Duodenal mucosa (tissue), 2 donors: ENCODE results near the gene STAT1.
"Not testable (repeated sequence)": the region's sequence is repeated elsewhere in the genome, so short reads cannot be mapped to it uniquely, and the experiment has no call there.

Experiments
- H3K27ac ChIP-seq: one replicate; pipeline ENCODE4 v1.7.0; 2013; ENCODE audit warnings: low read depth, low read length
- H3K27me3 ChIP-seq, 2 donors: one replicate each; pipeline ENCODE4 v1.7.0; 2013; ENCODE audit warnings: low read length in 2 of 2, control low read depth in 1 of 2; ENCODE audit not compliant: insufficient read depth in 2 of 2, control insufficient read depth in 1 of 2
- H3K36me3 ChIP-seq, 2 donors: one replicate each; pipeline ENCODE4 v1.7.0; 2013; ENCODE audit warnings: low read length in 2 of 2, control low read depth in 1 of 2; ENCODE audit not compliant: insufficient read depth in 2 of 2, control insufficient read depth in 1 of 2
- H3K4me1 ChIP-seq, 2 donors: one replicate each; pipeline ENCODE4 v1.7.0; 2013; ENCODE audit warnings: low read length in 2 of 2, control low read depth in 1 of 2; ENCODE audit not compliant: insufficient read depth in 2 of 2, control insufficient read depth in 1 of 2
- H3K4me3 ChIP-seq, 2 donors: one replicate each; pipeline ENCODE4 v1.7.0; 2013; ENCODE audit warnings: low read length in 2 of 2, low read depth in 1 of 2
- H3K9ac ChIP-seq, 2 donors: one replicate each; pipeline ENCODE4 v1.7.0; 2013; ENCODE audit warnings: low read length in 2 of 2, low read depth in 1 of 2
- H3K9me3 ChIP-seq, 2 donors: one replicate each; pipeline ENCODE4 v1.7.0; 2013; ENCODE audit warnings: low read length in 2 of 2, control low read depth in 1 of 2; ENCODE audit not compliant: control insufficient read depth in 1 of 2

STAT1 gene

GRCh38 chr2:190997526-190998113 is 16.4 kb downstream of the STAT1 start:
- Histone ChIP-seq H3K27ac (no peak overlapping the region), H3K4me3 (no peak overlapping the region)

GRCh38 chr2:190996947-190997346 is 17.0 kb downstream of the STAT1 start:
- H3K4me3 ChIP-seq = no peak overlapping the region
- H3K27me3 ChIP-seq = no peaks in the 10 kb centered on the region
- no peak overlapping the region for H3K27ac ChIP-seq
- H3K9me3 ChIP-seq = no peaks in the 10 kb centered on the region
- H3K4me1 ChIP-seq = no peaks in the 10 kb centered on the region
- no peak overlapping the region for H3K9ac ChIP-seq
- peaks cover 74 to 93% of the 10 kb centered on the region in 2 donors for H3K36me3 ChIP-seq

More at GRCh38 chr2:190997526-190998113, 16.4 kb downstream of the STAT1 start:
- H3K9ac ChIP-seq = no peak overlapping the region
- H3K9me3 ChIP-seq = no peaks in the 10 kb centered on the region
- H3K4me1 ChIP-seq = no peaks in the 10 kb centered on the region
- no peaks in the 10 kb centered on the region for H3K27me3 ChIP-seq
- H3K36me3 ChIP-seq = peaks cover 81 to 93% of the 10 kb centered on the region in 2 donors

- no peaks in the 10 kb centered on the region for H3K9me3 ChIP-seq
- no peaks in the 10 kb centered on the region for H3K27me3 ChIP-seq
- no peak overlapping the region for H3K27ac ChIP-seq
- H3K4me3 ChIP-seq = no peak overlapping the region
- peaks cover 70 to 93% of the 10 kb centered on the region in 2 donors for H3K36me3 ChIP-seq
- no peak overlapping the region for H3K9ac ChIP-seq
- no peaks in the 10 kb centered on the region for H3K4me1 ChIP-seq
These were observed 17.5 kb downstream of the STAT1 start for GRCh38 chr2:190996338-190996946.

GRCh38 chr2:190995315-190995714 is 18.7 kb downstream of the STAT1 start:
- H3K9me3 ChIP-seq = not testable (repeated sequence)

GRCh38 chr2:190994148-190994547 is 19.8 kb downstream of the STAT1 start:
- Histone ChIP-seq H3K4me1 (no peaks in the 10 kb centered on the region), H3K9me3 (no peaks in the 10 kb centered on the region), H3K27ac (no peak overlapping the region), H3K9ac (no peak overlapping the region), H3K36me3 (peaks cover 67 to 93% of the 10 kb centered on the region in 2 donors), H3K4me3 (no peak overlapping the region), H3K27me3 (no peaks in the 10 kb centered on the region)

More at GRCh38 chr2:190995315-190995714, 18.7 kb downstream of the STAT1 start:
- H3K4me3 ChIP-seq, H3K4me1 ChIP-seq, H3K27me3 ChIP-seq, H3K27ac ChIP-seq, H3K9ac ChIP-seq: not testable (repeated sequence)
- H3K36me3 ChIP-seq = peaks cover 70 to 93% of the 10 kb centered on the region in 2 donors

GRCh38 chr2:190993292-190993643 is 20.7 kb downstream of the STAT1 start:
- Histone ChIP-seq H3K4me3 (no peak overlapping the region), H3K9ac (no peak overlapping the region), H3K9me3 (no peaks in the 10 kb centered on the region), H3K36me3 (peaks cover 72 to 97% of the 10 kb centered on the region in 2 donors), H3K27me3 (no peaks in the 10 kb centered on the region), H3K27ac (no peak overlapping the region), H3K4me1 (no peaks in the 10 kb centered on the region)

- Histone ChIP-seq H3K27me3 (no peaks in the 10 kb centered on the region), H3K4me3 (no peak overlapping the region), H3K9ac (no peak overlapping the region), H3K36me3 (peaks cover 75 to 99% of the 10 kb centered on the region in 2 donors), H3K27ac (no peak overlapping the region), H3K4me1 (no peaks in the 10 kb centered on the region), H3K9me3 (no peaks in the 10 kb centered on the region)
These were observed 23.8 kb downstream of the STAT1 start for GRCh38 chr2:190990132-190990531.

GRCh38 chr2:190988910-190989309 is 25.1 kb downstream of the STAT1 start:
- Histone ChIP-seq H3K27ac (no peak overlapping the region), H3K4me1 (no peaks in the 10 kb centered on the region), H3K9me3 (no peaks in the 10 kb centered on the region), H3K4me3 (no peak overlapping the region), H3K36me3 (peaks cover 81 to 100% of the 10 kb centered on the region in 2 donors), H3K27me3 (no peaks in the 10 kb centered on the region), H3K9ac (no peak overlapping the region)

GRCh38 chr2:190987938-190988337 is 26.0 kb downstream of the STAT1 start:
- Histone ChIP-seq H3K36me3 (peaks cover 73 to 100% of the 10 kb centered on the region in 2 donors), H3K4me1 (no peaks in the 10 kb centered on the region)

GRCh38 chr2:190987116-190987515 is 26.9 kb downstream of the STAT1 start:
- Histone ChIP-seq H3K9me3 (no peaks in the 10 kb centered on the region), H3K36me3 (peaks cover 81 to 100% of the 10 kb centered on the region in 2 donors), H3K4me3 (no peak overlapping the region)

More at GRCh38 chr2:190987938-190988337, 26.0 kb downstream of the STAT1 start:
- H3K27ac ChIP-seq = no peak overlapping the region
- H3K27me3 ChIP-seq = no peaks in the 10 kb centered on the region
- no peaks in the 10 kb centered on the region for H3K9me3 ChIP-seq
- H3K9ac ChIP-seq = no peak overlapping the region
- H3K4me3 ChIP-seq = no peak overlapping the region

More at GRCh38 chr2:190987116-190987515, 26.9 kb downstream of the STAT1 start:
- Histone ChIP-seq H3K9ac (no peak overlapping the region), H3K4me1 (no peaks in the 10 kb centered on the region), H3K27me3 (no peaks in the 10 kb centered on the region), H3K27ac (no peak overlapping the region)
